Effector memory CD4-positive, alpha-beta T cell (primary cell): Measurements from ENCODE around the gene APOBEC2.
A peak's percentile ranks its signal among the peaks of the same experiment; 100 is the strongest.

Source experiments
- DNase-seq, 3 donors: peaks; one replicate each; pipeline ENCODE4 v3.0.0-alpha.2; 2020
- H3K27ac ChIP-seq: 2 replicates; pipeline ENCODE4 v1.7.0; 2013; ENCODE audit warnings: mild to moderate bottlenecking, low read length, moderate library complexity; ENCODE audit not compliant: insufficient read depth, poor library complexity, severe bottlenecking
- H3K27me3 ChIP-seq: replicated peaks from 2 replicates; pipeline ENCODE4 v1.7.0; 2013; ENCODE audit warnings: mild to moderate bottlenecking, low read length; ENCODE audit not compliant: insufficient read depth, control insufficient read depth, poor library complexity, severe bottlenecking
- H3K36me3 ChIP-seq: 2 replicates; pipeline ENCODE4 v1.7.0; 2013; ENCODE audit warnings: mild to moderate bottlenecking, low read length, moderate library complexity; ENCODE audit not compliant: control insufficient read depth, insufficient read depth
- H3K4me1 ChIP-seq: 2 replicates; pipeline ENCODE4 v1.7.0; 2013; ENCODE audit warnings: low read length, mild to moderate bottlenecking; ENCODE audit not compliant: control insufficient read depth, insufficient read depth, poor library complexity, severe bottlenecking
- H3K4me3 ChIP-seq: 2 replicates; pipeline ENCODE4 v1.7.0; 2013; ENCODE audit warnings: low read length, low read depth, mild to moderate bottlenecking; ENCODE audit not compliant: insufficient read depth, poor library complexity, severe bottlenecking
- H3K9me3 ChIP-seq: 2 replicates; pipeline ENCODE4 v1.7.0; 2013; ENCODE audit warnings: mild to moderate bottlenecking, low read length, moderate library complexity; ENCODE audit not compliant: control insufficient read depth

APOBEC2 gene

DNA sequence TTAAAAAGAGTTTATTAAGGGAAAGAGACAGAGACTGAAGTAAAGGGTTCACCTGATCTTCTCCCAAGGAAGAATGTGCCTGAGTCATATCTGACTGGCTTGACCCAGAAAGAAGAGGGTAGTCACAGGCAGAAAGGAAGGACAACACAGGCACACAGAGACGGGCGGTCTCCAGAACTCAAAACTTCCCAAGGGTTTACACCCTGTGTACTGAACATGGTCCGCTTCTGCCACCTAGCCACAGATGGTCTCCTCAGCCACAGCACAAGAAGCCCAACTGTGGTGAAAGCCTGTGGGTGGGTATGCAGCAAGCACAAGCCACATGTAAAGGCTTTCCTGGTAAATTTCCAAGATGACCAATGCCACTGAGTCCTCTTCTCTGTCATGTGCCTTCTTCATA, 31.2 kb upstream of the APOBEC2 start:
- Histone ChIP-seq H3K9me3 (no peaks in the 10 kb centered on the region), H3K4me3 (no peak overlapping the region), H3K36me3 (no peaks in the 10 kb centered on the region), H3K27me3 (no peaks in the 10 kb centered on the region), H3K4me1 (no peaks in the 10 kb centered on the region), H3K27ac (no peak overlapping the region)
- DNase-seq = no peak

- peaks cover 3% of the 10 kb centered on the region for H3K4me1 ChIP-seq
- H3K27me3 ChIP-seq = no peaks in the 10 kb centered on the region
- no peak for DNase-seq
- no peaks in the 10 kb centered on the region for H3K9me3 ChIP-seq
- no peak overlapping the region for H3K4me3 ChIP-seq
- no peaks in the 10 kb centered on the region for H3K36me3 ChIP-seq
- H3K27ac ChIP-seq = no peak overlapping the region
Measured at GRCh38 chr6:41022294-41022693, 30.7 kb upstream of the APOBEC2 start.

DNA sequence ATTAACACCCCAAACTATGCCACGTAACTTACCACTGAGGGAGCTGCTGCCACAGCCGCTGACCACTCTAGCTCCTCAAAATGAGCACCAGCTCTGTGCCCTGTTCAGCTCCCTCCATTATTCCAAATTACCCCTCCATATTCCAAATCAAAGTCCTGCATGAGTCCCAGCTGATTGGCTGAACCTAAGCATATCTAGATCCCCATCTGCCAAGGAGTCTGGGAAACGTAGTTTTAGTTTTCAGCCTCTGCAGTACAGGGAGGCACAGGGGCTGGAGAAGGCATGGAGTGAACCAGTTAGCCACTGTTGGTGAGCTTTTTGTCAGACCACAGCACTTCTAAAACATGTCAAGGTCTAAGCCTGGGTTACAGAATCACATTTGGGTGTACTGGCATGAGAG, 29.9 kb upstream of the APOBEC2 start:
- H3K27ac ChIP-seq = no peak overlapping the region
- H3K36me3 ChIP-seq = no peaks in the 10 kb centered on the region

DNA sequence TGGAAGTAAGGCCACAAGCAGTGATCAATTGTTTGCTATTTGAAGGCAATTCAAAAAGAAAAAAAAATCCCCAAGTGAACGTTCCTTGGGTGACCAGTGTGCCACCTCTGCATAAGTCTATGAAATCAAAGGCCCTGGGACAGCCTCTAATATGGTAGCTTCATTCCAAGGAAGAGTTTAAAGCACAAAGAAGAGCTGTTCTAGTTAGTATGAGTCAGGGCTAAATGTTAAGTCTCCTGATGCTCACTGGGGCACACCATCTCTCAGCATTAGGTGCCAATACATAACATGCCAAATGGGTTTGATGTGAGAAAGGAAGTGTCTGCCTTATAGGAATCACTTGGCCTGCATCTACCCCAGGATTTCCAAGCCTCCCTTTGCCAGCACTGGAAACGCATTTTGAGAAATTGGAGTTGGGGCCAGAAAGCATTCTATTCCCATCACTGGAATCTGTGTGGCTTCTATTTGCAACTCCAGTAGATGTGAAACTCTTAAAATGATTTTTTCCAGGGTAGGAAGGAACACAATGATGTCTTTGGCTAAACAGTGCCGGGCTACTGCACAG, 27.0 kb upstream of the APOBEC2 start:
- H3K27ac ChIP-seq = no peak overlapping the region
- H3K27me3 ChIP-seq = no peaks in the 10 kb centered on the region
- DNase-seq = no peak
- H3K4me3 ChIP-seq = no peak overlapping the region
- H3K4me1 ChIP-seq = peaks cover 18% of the 10 kb centered on the region
- no peaks in the 10 kb centered on the region for H3K9me3 ChIP-seq
- no peaks in the 10 kb centered on the region for H3K36me3 ChIP-seq

More for the DNA sequence above, 29.9 kb upstream of the APOBEC2 start:
- DNase-seq = no peak
- peaks cover 12% of the 10 kb centered on the region for H3K4me1 ChIP-seq
- H3K27me3 ChIP-seq = no peaks in the 10 kb centered on the region
- H3K4me3 ChIP-seq = no peak overlapping the region
- no peaks in the 10 kb centered on the region for H3K9me3 ChIP-seq

DNA sequence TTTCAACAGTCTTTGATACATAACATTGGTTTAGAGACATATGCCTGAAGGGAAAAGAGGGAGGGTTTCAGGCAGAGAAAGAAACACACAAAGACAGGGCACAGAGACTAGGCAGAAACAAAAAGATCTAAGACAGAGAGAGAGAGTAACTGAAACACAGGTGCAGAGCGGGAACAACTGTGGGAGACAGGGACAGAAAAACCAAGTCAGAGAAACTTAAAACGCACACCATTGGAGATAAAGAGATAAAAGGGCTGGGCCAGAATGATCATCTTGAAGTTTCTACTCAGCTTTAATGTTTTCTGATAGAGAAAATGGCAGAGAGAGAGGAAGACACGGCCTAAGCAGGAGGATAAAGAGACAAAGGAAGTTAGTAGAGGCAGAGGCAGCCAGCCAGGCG, 25.8 kb upstream of the APOBEC2 start:
- no peaks in the 10 kb centered on the region for H3K27me3 ChIP-seq
- no peaks in the 10 kb centered on the region for H3K36me3 ChIP-seq
- no peak for DNase-seq
- no peaks in the 10 kb centered on the region for H3K9me3 ChIP-seq
- peaks cover 18% of the 10 kb centered on the region for H3K4me1 ChIP-seq
- peak overlapping the region; percentile 68 for H3K4me3 ChIP-seq
- no peak overlapping the region for H3K27ac ChIP-seq

DNA sequence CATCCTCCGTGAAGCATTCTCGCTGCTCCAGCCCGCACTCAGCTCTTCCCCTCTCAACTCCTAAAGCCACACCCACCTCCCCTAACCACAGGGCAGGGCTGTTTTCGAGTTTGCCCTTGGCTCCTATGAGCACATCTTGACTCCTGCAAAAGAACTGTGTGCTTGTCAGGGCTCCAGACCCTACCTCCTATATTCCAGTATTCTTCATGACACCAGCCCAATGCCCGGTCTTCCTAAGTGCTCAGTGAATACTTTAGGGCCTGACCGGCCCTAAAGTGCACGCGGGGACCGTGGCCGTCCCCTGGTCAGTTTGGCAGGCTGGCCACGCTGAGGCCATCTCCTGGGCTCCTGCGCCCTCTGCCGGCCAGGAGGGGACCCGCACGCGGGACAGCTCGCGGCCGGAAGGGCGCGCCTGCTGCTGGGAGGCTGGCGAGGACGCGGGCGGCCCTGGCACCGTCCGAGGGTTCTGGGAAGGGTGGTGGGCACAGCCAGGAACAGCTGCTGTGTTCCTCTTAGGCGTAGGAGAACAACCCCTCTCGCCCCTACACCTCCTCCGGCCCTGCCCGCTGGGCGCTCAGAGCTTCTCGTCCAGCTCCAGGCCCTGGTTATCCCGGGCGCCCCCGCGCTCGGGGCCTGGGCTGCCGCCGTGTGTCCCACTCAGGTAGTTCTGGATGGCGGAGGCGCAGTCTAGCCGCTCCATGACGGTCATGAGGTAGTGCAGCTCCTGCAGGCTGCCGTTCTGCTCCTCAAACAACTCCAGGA, 25.0 kb upstream of the APOBEC2 start:
- no peak overlapping the region for H3K27ac ChIP-seq
- H3K27me3 ChIP-seq = no peaks in the 10 kb centered on the region
- peak overlapping the region; percentile 68 for H3K4me3 ChIP-seq
- H3K9me3 ChIP-seq = no peaks in the 10 kb centered on the region
- DNase-seq = peak; percentile 38 to 59 (median 41)
- peaks cover 18% of the 10 kb centered on the region for H3K4me1 ChIP-seq
- no peaks in the 10 kb centered on the region for H3K36me3 ChIP-seq

- no peak overlapping the region for H3K27ac ChIP-seq
- DNase-seq = no peak
Measured at GRCh38 chr6:41028561-41029412, 24.2 kb upstream of the APOBEC2 start.

GRCh38 chr6:41032830-41033229, 20.2 kb upstream of the APOBEC2 start:
- no peaks in the 10 kb centered on the region for H3K9me3 ChIP-seq
- no peak overlapping the region for H3K4me3 ChIP-seq
- H3K36me3 ChIP-seq = no peaks in the 10 kb centered on the region
- peaks cover 9% of the 10 kb centered on the region for H3K4me1 ChIP-seq
- no peaks in the 10 kb centered on the region for H3K27me3 ChIP-seq
- no peak for DNase-seq
- H3K27ac ChIP-seq = no peak overlapping the region

More at GRCh38 chr6:41028561-41029412, 24.2 kb upstream of the APOBEC2 start:
- Histone ChIP-seq H3K36me3 (no peaks in the 10 kb centered on the region), H3K4me1 (peaks cover 18% of the 10 kb centered on the region), H3K9me3 (no peaks in the 10 kb centered on the region), H3K4me3 (peak overlapping the region; percentile 68), H3K27me3 (no peaks in the 10 kb centered on the region)

GRCh38 chr6:41033776-41034175, 19.2 kb upstream of the APOBEC2 start:
- no peaks in the 10 kb centered on the region for H3K27me3 ChIP-seq
- H3K4me3 ChIP-seq = no peak overlapping the region
- H3K27ac ChIP-seq = no peak overlapping the region
- DNase-seq = no peak
- H3K9me3 ChIP-seq = no peaks in the 10 kb centered on the region
- no peaks in the 10 kb centered on the region for H3K36me3 ChIP-seq
- peaks cover under 1% of the 10 kb centered on the region for H3K4me1 ChIP-seq

GRCh38 chr6:41036186-41036585, 16.8 kb upstream of the APOBEC2 start:
- no peaks in the 10 kb centered on the region for H3K27me3 ChIP-seq
- no peak for DNase-seq
- no peaks in the 10 kb centered on the region for H3K4me1 ChIP-seq
- H3K9me3 ChIP-seq = no peaks in the 10 kb centered on the region
- no peak overlapping the region for H3K27ac ChIP-seq
- no peaks in the 10 kb centered on the region for H3K36me3 ChIP-seq
- no peak overlapping the region for H3K4me3 ChIP-seq
